8988T (cell line): ENCODE measurements around the gene FAM180B.
"Not testable (repeated sequence)": the region's sequence is repeated elsewhere in the genome, so short reads cannot be mapped to it uniquely, and the experiment has no call there.

ENCODE experiments used
- DNase-seq: peaks from one replicate; pipeline ENCODE4 v3.0.0; 2011

The FAM180B gene

GRCh38 chr11:47586098-47586855 is at the start of gene FAM180B:
TSS of gene FAM180B (plus strand) at chr11:47586678. CDS start at chr11:47586769, 91 bp downstream.
- DNase-seq, result no peak

GRCh38 chr11:47536915-47537314 is 49.6 kb upstream of the FAM180B start:
- DNase-seq, result no peak

DNA sequence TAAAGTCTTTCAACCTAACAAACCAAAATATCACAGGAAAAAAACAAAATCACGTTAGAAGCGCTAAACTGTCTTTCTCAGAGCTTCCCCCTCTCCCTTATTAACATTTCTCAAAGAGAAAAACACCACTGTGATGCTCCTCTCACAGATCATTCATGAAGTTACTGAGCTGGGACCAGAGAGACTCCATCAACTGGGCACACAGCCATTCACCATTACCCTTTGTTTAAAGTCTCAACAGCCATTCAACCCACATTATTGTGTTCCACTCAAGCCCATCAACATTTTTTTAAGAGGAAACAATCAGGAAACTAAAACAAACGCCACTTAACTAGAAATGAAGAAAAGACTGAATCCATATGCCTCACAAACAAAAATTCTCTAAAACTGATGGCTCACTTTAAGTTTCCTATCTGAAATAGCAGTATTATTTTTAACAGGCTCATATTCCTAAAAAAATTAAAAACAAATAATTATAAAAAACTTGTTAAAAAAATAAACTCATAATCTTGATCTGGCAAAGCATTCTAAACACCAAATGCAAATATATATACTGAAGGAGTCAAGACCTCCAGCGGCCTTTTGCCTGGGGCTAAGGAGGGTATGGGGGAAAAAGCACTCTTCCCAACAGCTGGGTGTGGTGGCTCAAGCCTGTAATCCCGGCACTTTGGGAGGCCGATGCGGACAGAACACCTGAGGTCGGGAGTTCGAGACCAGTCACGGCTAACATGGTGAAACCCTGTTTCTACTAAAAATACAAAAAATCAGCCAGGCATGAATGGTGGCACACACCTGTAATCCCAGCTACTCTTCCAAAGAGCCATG is 47.5 kb upstream of the FAM180B start:
- DNase-seq, result no peak

GRCh38 chr11:47539681-47540039 is 46.8 kb upstream of the FAM180B start:
- no peak for DNase-seq

DNA sequence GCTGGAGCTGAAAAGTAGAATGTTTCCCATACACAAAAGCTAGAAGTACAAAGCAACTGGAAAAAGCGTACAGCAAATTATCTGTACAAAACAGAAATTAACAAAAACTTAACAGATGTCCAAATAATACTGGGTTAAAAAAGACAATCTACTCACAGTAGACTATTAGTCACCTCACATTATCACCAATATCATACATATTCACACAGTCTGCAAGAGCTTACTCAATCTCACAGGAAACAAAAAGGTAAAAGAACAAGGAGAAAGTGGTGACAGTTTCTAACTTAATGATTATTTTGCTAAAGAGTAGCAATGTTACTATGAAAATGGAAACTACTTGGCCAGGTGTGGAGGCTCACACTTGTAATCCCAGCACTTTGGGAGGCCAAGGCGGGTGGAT is 45.4 kb upstream of the FAM180B start:
- no peak for DNase-seq

GRCh38 chr11:47545298-47545697 is 41.2 kb upstream of the FAM180B start:
- no peak for DNase-seq

DNA sequence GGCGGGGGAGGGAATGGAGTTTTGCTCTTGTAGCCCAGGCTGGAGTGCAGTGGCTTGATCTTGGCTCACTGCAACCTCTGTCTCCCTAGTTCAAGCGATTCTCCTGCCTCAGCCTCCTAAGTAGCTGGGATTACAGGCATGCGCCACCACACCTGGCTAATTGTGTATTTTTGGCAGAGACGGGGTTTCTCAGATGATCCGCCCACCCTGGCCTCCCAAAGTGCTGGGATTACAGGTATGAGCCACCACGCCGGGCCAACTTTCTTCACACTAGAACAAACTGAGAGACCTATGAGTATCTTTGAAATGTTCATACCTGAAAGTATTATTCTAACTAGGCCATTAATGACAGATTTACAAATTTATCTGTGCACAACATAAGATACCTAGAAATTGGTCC is 40.2 kb upstream of the FAM180B start:
- not testable (repeated sequence) for DNase-seq

DNA sequence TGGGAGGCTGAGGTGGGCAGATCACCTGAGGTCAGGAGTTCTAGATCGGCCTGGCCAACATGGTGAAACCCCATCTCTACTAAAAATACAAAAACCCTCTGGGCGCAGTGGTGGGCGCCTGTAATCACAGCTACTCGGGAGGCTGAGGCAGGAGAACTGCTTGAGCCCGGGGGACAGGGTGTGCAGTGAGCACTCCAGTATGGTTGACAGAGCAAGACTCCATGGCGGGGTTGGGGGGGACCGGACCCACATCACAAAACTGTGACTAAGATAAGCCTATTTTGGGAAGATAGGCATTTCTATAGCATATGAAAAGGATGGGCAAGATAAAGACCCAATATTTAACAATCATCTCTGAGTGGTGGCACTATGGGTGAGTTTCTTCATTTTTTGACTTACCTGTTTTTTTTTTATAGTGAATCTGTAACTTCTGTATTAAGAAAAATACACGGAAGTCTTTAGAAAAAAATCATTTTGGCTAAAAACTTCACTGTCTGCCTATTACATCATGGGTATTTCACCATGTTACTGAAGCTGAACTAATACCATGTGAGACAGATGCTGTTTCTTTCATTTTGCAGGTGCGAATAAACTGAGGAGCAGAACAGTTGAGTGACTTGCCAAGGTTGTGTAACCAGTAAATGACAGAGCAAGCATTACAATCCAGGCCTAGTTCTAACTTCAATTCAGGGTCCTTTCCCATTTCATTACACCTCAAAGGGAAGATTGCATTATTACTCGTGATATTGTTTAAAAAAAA is 36.0 kb upstream of the FAM180B start:
- no peak for DNase-seq

GRCh38 chr11:47551086-47551485 is 35.4 kb upstream of the FAM180B start:
- DNase-seq, result no peak

GRCh38 chr11:47552056-47552565 is 34.4 kb upstream of the FAM180B start:
- DNase-seq, result no peak

- DNase-seq, result peak; percentile 73
Measured at GRCh38 chr11:47552566-47553405, 33.7 kb upstream of the FAM180B start, which contains the start of gene CELF1. TSS of gene CELF1 (minus strand) at chr11:47553132. CDS start at chr11:47499523, 53,609 bp downstream.

DNA sequence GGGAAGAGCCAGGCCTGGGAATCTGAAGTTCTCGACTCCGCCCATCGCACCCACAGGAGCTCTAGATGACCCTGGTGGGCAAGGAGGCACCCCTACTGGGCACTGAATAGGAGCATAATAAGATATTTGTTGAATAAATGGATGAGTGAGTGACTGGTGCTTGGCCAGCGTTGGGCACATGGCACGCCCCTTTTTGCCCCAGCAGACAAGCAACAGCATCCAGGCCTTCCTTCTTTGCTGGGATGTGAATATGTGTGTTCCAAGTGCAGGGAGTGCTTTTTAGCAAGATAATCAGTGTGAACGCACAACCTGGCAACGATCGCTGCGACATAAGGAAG is 33.1 kb upstream of the FAM180B start:
- no peak for DNase-seq

DNA sequence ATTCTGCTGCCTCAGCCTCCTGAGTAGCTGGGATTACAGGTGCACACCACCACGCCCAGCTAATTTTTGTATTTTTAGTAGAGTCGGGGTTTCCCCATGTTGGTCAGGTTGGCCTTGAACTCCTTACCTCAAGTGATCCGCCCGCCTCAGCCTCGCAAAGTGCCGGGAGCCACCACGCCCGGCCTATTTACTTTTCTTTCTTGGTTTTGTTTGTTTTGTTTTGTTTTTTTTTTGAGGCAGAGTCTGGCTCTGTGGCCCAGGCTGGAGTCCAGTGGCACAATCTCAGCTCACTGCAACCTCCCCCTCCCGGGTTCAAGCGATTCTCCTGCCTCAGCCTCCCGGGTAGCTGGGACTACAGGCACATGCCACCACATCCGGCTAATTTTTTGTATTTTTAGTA is 29.5 kb upstream of the FAM180B start:
- not testable (repeated sequence) for DNase-seq

DNA sequence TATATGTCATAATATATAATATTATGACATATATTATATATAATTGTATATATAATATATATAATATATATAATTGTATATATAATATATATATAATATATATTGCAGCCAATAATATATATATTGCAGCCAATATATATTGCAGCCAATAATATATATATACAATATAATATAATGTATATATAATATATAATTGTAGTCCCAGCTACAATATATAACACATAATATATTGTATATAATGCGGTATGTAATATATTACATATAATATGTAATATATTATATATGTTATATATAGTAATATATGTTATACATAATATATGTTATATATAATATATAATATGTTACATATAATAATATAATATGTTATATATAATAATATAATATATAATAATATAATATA is 27.8 kb upstream of the FAM180B start:
- no peak for DNase-seq

- DNase-seq, result no peak
Measured at GRCh38 chr11:47560426-47560825, 26.1 kb upstream of the FAM180B start.

- not testable (repeated sequence) for DNase-seq
Measured at GRCh38 chr11:47562393-47562792, 24.1 kb upstream of the FAM180B start.

DNA sequence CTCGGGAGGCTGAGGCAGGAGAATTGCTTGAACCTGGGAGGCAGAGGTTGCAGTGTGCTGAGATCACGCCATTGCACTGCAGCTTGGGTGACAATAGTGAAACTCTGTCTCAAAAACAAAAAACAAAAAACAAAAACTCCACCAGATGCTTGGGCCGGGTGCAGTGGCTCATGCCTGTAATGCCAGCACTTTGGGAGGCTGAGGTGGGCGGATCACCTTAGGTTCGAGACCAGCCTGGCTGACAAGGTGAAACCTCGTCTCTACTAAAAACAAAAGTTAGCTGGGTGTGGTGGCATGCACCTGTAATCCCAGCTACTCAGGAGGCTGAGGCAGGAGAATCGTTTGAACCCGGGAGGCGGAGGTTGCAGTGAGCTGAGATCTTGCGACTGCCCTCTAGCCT is 22.1 kb upstream of the FAM180B start:
- not testable (repeated sequence) for DNase-seq

GRCh38 chr11:47564933-47565339 is 21.5 kb upstream of the FAM180B start:
- DNase-seq, result no peak

DNA sequence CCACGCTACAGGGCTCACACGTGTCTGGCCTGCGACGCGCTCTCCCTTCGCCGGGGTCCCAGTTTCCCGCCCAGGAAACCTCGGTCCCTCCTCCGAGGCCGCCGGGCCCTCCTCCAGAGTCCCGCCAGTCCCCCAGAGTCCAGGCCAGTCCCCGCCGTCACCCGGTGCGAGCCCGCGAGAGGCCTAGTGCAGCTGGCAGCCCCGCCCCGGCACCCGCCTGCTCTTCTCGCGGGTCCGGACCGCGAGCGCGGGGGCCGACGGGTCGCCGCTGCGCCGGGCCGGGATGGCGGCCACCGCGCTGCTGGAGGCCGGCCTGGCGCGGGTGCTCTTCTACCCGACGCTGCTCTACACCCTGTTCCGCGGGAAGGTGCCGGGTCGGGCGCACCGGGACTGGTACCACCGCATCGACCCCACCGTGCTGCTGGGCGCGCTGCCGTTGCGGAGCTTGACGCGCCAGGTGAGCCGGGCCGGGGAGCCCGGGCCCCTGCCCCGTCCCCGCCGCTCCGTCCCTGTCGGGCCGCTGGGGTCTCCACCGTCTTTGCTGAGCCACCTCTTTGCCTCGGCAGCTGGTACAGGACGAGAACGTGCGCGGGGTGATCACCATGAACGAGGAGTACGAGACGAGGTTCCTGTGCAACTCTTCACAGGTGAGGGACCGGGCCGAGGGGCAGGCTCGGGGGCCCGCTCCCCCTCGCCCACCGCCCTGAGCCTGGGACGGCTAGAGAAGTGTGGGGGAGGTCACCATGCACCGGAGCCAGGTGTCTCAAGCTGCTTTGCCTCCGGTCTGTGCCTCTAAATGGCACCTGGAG is 20.9 kb upstream of the FAM180B start, which contains the start of gene PTPMT1:
Gene PTPMT1, plus strand, starts transcription at position 260 of the 809 bp plus-strand sequence. Its CDS starts 24 bp downstream, at position 284.
- DNase-seq, result no peak

GRCh38 chr11:47566149-47566698 is 20.3 kb upstream of the FAM180B start:
- DNase-seq, result no peak

DNA sequence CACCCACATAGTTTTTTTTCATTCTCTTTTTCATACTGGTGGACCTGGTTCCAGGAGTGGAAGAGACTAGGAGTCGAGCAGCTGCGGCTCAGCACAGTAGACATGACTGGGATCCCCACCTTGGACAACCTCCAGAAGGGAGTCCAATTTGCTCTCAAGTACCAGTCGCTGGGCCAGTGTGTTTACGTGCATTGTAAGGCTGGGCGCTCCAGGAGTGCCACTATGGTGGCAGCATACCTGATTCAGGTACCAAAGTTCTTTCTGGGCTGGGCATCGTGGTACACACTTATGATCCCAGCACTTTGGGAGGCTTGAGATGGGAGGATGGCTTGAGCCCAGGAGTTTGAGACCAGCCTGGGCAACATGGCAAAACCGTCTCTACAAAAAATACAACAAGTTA is 16.8 kb upstream of the FAM180B start:
- no peak for DNase-seq
